ENCODE measurements around the gene NHLH1.

DNA sequence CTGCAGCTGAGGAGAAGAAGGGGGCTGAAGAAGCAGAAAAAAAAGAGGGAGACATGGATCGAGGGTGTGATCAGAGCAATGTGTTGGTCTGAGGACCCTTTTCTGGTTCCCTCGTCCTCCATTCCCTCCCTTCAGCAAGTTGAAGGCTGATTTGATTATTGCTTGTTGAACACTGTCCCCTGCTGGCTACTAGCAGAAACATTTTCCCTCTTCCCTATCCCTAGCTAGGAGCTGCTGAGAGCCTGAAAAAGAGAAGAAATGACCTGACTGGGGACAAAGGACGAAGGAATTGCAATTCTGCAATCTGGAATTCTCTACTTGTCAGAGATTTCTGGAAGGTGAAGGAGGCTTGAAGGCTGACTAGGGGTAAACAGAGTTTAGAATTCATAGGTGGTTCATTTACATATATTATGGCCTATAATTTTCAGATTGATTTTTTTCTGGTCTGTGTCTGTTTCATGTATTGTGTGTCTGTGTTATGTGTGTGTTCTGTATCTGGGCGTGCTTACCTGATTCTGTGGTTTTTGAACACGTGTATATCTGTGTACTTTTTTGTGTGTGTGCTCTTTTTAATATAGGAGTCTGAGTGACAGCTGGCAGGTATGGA lies 9.8 kb downstream of the NHLH1 start:
- TF ChIP-seq, protein P1, sequence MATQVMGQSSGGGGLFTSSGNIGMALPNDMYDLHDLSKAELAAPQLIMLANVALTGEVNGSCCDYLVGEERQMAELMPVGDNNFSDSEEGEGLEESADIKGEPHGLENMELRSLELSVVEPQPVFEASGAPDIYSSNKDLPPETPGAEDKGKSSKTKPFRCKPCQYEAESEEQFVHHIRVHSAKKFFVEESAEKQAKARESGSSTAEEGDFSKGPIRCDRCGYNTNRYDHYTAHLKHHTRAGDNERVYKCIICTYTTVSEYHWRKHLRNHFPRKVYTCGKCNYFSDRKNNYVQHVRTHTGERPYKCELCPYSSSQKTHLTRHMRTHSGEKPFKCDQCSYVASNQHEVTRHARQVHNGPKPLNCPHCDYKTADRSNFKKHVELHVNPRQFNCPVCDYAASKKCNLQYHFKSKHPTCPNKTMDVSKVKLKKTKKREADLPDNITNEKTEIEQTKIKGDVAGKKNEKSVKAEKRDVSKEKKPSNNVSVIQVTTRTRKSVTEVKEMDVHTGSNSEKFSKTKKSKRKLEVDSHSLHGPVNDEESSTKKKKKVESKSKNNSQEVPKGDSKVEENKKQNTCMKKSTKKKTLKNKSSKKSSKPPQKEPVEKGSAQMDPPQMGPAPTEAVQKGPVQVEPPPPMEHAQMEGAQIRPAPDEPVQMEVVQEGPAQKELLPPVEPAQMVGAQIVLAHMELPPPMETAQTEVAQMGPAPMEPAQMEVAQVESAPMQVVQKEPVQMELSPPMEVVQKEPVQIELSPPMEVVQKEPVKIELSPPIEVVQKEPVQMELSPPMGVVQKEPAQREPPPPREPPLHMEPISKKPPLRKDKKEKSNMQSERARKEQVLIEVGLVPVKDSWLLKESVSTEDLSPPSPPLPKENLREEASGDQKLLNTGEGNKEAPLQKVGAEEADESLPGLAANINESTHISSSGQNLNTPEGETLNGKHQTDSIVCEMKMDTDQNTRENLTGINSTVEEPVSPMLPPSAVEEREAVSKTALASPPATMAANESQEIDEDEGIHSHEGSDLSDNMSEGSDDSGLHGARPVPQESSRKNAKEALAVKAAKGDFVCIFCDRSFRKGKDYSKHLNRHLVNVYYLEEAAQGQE (IDR thresholded peaks at IDR 0.05; ENCODE audit: insufficient read depth in 1 of 2, low read depth in 2 of 2, low read length in 2 of 2): no peak
- TF ChIP-seq TAF1 (IDR thresholded peaks at IDR 0.05; ENCODE audit: borderline replicate concordance, insufficient read depth, low read length): no peak
